Parathyroid adenoma (tissue), 2 donors: ENCODE results near the gene ANKRD35.
A peak's percentile ranks its signal among the peaks of the same experiment; 100 is the strongest.

Experiments used
- H2AFZ ChIP-seq: fragments of 300-600 bp; sonication (generic); one replicate; pipeline ENCODE4 v1.7.0; 2017; ENCODE audit warnings: antibody characterized with exemption, mild to moderate bottlenecking
- H3K27ac ChIP-seq: fragments of 300-600 bp; sonication (generic); one replicate; pipeline ENCODE4 v1.7.0; 2017
- H3K27me3 ChIP-seq: fragments of 300-600 bp; sonication (generic); one replicate; pipeline ENCODE4 v1.7.0; 2017; ENCODE audit warnings: low read length; ENCODE audit not compliant: control insufficient read depth, insufficient read depth
- H3K36me3 ChIP-seq: fragments of 300-600 bp; sonication (generic); one replicate; pipeline ENCODE4 v1.7.0; 2017; ENCODE audit warnings: low read length; ENCODE audit not compliant: control insufficient read depth, insufficient read depth
- H3K4me1 ChIP-seq: fragments of 300-600 bp; sonication (generic); one replicate; pipeline ENCODE4 v1.7.0; 2017; ENCODE audit warnings: control low read depth
- H3K4me2 ChIP-seq: fragments of 300-600 bp; sonication (generic); one replicate; pipeline ENCODE4 v1.7.0; 2017; ENCODE audit warnings: low read length
- H3K4me3 ChIP-seq: fragments of 300-600 bp; sonication (generic); one replicate; pipeline ENCODE4 v1.7.0; 2017; ENCODE audit warnings: low read depth, low read length
- H3K79me2 ChIP-seq: fragments of 300-600 bp; sonication (generic); one replicate; pipeline ENCODE4 v1.7.0; 2017; ENCODE audit warnings: control low read depth
- H3K9ac ChIP-seq: fragments of 300-600 bp; sonication (generic); one replicate; pipeline ENCODE4 v1.7.0; 2017; ENCODE audit warnings: mild to moderate bottlenecking
- H3K9me3 ChIP-seq: fragments of 300-600 bp; sonication (generic); one replicate; pipeline ENCODE4 v1.7.0; 2017; ENCODE audit warnings: low read length; ENCODE audit not compliant: control insufficient read depth
- CTCF ChIP-seq: fragments of 300-600 bp; sonication (generic); IDR thresholded peaks from one replicate; pipeline ENCODE4 v1.7.0; 2017; ENCODE audit warnings: antibody characterized with exemption, mild to moderate bottlenecking
- donor health status: primary hyperparathyroidism.

Gene ANKRD35

GRCh38 chr1:145871994-145872924 is 13.4 kb downstream of the ANKRD35 start:
- H3K4me3 ChIP-seq: no peak overlapping the region

GRCh38 chr1:145868232-145868631 is 17.4 kb downstream of the ANKRD35 start:
- H3K27ac ChIP-seq: no peak overlapping the region

More at GRCh38 chr1:145871994-145872924, 13.4 kb downstream of the ANKRD35 start:
- Histone ChIP-seq H3K4me1 (no peaks in the 10 kb centered on the region), H3K36me3 (no peaks in the 10 kb centered on the region), H3K9me3 (no peaks in the 10 kb centered on the region), H3K27me3 (no peaks in the 10 kb centered on the region), H3K79me2 (no peaks in the 10 kb centered on the region), H2AFZ (peak overlapping the region; percentile 50), H3K27ac (no peak overlapping the region), H3K4me2 (no peak overlapping the region), H3K9ac (no peak overlapping the region)
- TF ChIP-seq CTCF: no peak

GRCh38 chr1:145863282-145864018 is 22.2 kb downstream of the ANKRD35 start:
- no peaks in the 10 kb centered on the region for H3K79me2 ChIP-seq
- no peak overlapping the region for H3K9ac ChIP-seq
- no peaks in the 10 kb centered on the region for H3K9me3 ChIP-seq
- no peaks in the 10 kb centered on the region for H3K36me3 ChIP-seq
- TF ChIP-seq CTCF: no peak
- no peak overlapping the region for H3K27ac ChIP-seq
- H3K27me3 ChIP-seq: no peaks in the 10 kb centered on the region
- peaks cover 3% of the 10 kb centered on the region for H3K4me1 ChIP-seq
- no peak overlapping the region for H3K4me3 ChIP-seq
- H3K4me2 ChIP-seq: no peak overlapping the region
- H2AFZ ChIP-seq: no peak overlapping the region

More at GRCh38 chr1:145868232-145868631, 17.4 kb downstream of the ANKRD35 start:
- Histone ChIP-seq H3K4me1 (no peaks in the 10 kb centered on the region), H3K4me3 (no peak overlapping the region), H3K36me3 (no peaks in the 10 kb centered on the region), H3K9ac (no peak overlapping the region), H3K4me2 (no peak overlapping the region), H3K9me3 (no peaks in the 10 kb centered on the region), H3K27me3 (no peaks in the 10 kb centered on the region), H3K79me2 (no peaks in the 10 kb centered on the region), H2AFZ (no peak overlapping the region)
- TF ChIP-seq CTCF: no peak

GRCh38 chr1:145859491-145860023 is 26.1 kb downstream of the ANKRD35 start:
- TF ChIP-seq CTCF: no peak
- Histone ChIP-seq H3K27me3 (no peaks in the 10 kb centered on the region), H3K4me3 (peak overlapping the region; percentile 82), H3K9ac (no peak overlapping the region), H3K4me2 (peak overlapping the region; percentile 91), H2AFZ (peak overlapping the region; percentile 96), H3K79me2 (no peaks in the 10 kb centered on the region), H3K4me1 (peaks cover 3% of the 10 kb centered on the region), H3K36me3 (no peaks in the 10 kb centered on the region), H3K9me3 (no peaks in the 10 kb centered on the region), H3K27ac (peak overlapping the region; percentile 70)
